Measurements from ENCODE around the gene AKAP13. TPM values are rescaled to one million over a fixed set of nuclear protein-coding genes. Genes with fewer than 3 reads are reported as not detected.

AKAP13 gene
- total and polyA plus RNA-seq, 2 of the 13 experiments (the other 11 are each of a cell fraction or from before 2014, with no cell fraction given) = 6.7 to 27.1 TPM

DNA sequence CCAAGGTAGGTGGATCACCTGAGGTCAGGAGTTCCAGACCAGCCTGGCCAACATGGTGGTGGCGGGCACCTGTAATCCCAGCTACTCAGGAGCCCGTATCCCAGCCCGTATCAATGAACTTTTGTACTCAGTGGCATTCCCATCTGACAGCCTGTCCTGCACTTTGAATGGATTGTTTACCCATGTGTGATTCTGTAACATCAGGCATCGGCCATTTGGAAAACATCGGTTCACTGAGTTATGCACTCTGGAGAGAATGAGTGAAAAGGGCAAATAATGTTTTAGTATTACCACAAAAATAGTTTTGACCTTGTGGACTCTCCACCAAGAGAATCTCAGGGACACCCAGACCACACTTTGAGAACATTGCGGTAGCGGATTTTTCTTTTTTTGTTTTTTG is 400.7 kb downstream of the AKAP13 start (continued):
- TF ChIP-seq, protein P1, sequence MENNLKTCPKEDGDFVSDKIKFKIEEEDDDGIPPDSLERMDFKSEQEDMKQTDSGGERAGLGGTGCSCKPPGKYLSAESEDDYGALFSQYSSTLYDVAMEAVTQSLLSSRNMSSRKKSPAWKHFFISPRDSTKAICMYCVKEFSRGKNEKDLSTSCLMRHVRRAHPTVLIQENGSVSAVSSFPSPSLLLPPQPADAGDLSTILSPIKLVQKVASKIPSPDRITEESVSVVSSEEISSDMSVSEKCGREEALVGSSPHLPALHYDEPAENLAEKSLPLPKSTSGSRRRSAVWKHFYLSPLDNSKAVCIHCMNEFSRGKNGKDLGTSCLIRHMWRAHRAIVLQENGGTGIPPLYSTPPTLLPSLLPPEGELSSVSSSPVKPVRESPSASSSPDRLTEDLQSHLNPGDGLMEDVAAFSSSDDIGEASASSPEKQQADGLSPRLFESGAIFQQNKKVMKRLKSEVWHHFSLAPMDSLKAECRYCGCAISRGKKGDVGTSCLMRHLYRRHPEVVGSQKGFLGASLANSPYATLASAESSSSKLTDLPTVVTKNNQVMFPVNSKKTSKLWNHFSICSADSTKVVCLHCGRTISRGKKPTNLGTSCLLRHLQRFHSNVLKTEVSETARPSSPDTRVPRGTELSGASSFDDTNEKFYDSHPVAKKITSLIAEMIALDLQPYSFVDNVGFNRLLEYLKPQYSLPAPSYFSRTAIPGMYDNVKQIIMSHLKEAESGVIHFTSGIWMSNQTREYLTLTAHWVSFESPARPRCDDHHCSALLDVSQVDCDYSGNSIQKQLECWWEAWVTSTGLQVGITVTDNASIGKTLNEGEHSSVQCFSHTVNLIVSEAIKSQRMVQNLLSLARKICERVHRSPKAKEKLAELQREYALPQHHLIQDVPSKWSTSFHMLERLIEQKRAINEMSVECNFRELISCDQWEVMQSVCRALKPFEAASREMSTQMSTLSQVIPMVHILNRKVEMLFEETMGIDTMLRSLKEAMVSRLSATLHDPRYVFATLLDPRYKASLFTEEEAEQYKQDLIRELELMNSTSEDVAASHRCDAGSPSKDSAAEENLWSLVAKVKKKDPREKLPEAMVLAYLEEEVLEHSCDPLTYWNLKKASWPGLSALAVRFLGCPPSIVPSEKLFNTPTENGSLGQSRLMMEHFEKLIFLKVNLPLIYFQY (CRISPR knock-in tag; IDR thresholded peaks at IDR 0.05; ENCODE audit: borderline replicate concordance) = no peak
- TF ChIP-seq, protein P2, sequence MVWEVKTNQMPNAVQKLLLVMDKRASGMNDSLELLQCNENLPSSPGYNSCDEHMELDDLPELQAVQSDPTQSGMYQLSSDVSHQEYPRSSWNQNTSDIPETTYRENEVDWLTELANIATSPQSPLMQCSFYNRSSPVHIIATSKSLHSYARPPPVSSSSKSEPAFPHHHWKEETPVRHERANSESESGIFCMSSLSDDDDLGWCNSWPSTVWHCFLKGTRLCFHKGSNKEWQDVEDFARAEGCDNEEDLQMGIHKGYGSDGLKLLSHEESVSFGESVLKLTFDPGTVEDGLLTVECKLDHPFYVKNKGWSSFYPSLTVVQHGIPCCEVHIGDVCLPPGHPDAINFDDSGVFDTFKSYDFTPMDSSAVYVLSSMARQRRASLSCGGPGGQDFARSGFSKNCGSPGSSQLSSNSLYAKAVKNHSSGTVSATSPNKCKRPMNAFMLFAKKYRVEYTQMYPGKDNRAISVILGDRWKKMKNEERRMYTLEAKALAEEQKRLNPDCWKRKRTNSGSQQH (CRISPR knock-in tag; IDR thresholded peaks at IDR 0.05; ENCODE audit: low read depth) = 0 out of 2 replicates have a peak, but pooled peaks have one; percentile 77
- TF ChIP-seq HDAC1 (CRISPR knock-in tag; IDR thresholded peaks at IDR 0.05) (peak; percentile 70), HMG20A (CRISPR knock-in tag; IDR thresholded peaks at IDR 0.05; ENCODE audit: borderline replicate concordance) (peak; percentile 67; the same call in 1 of the 2 replicates), EP300 (IDR thresholded peaks at IDR 0.05; ENCODE audit: low read depth in 2 of 2, low read length in 2 of 2) (peak in 1 of 2 experiments; percentile 69; a peak in 2 of 4 replicates), EP300 (CRISPR knock-in tag; IDR thresholded peaks at IDR 0.05; ENCODE audit: borderline replicate concordance) (peak; percentile 34; the same call in 1 of the 2 replicates), TEAD2 (CRISPR knock-in tag; IDR thresholded peaks at IDR 0.05) (no peak), GATAD1 (CRISPR knock-in tag; IDR thresholded peaks at IDR 0.05) (peak; percentile 29; the same call in 1 of the 2 replicates), ZMAT3 (CRISPR knock-in tag; conservative IDR thresholded peaks at IDR 0.05) (no peak), PAX8 (CRISPR knock-in tag; IDR thresholded peaks at IDR 0.05; ENCODE audit: borderline replicate concordance) (no peak), FOXP1 (IDR thresholded peaks at IDR 0.05) (peak; percentile 84), FOXP1 (CRISPR knock-in tag; IDR thresholded peaks at IDR 0.05) (peak; percentile 92), TSC22D2 (CRISPR knock-in tag; IDR thresholded peaks at IDR 0.05; ENCODE audit: borderline replicate concordance) (no peak), NCOR1 (IDR thresholded peaks at IDR 0.05; ENCODE audit: borderline replicate concordance, low read length) (peak; percentile 62; the same call in 1 of the 2 replicates), KLF9 (CRISPR knock-in tag; IDR thresholded peaks at IDR 0.05; ENCODE audit: low read depth) (no peak)
- TF ChIP-seq, protein P3, sequence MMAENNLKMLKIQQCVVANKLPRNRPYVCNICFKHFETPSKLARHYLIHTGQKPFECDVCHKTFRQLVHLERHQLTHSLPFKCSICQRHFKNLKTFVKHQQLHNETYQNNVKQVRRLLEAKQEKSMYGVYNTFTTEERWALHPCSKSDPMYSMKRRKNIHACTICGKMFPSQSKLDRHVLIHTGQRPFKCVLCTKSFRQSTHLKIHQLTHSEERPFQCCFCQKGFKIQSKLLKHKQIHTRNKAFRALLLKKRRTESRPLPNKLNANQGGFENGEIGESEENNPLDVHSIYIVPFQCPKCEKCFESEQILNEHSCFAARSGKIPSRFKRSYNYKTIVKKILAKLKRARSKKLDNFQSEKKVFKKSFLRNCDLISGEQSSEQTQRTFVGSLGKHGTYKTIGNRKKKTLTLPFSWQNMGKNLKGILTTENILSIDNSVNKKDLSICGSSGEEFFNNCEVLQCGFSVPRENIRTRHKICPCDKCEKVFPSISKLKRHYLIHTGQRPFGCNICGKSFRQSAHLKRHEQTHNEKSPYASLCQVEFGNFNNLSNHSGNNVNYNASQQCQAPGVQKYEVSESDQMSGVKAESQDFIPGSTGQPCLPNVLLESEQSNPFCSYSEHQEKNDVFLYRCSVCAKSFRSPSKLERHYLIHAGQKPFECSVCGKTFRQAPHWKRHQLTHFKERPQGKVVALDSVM (CRISPR knock-in tag; IDR thresholded peaks at IDR 0.05) = no peak
- TF ChIP-seq, protein P4, sequence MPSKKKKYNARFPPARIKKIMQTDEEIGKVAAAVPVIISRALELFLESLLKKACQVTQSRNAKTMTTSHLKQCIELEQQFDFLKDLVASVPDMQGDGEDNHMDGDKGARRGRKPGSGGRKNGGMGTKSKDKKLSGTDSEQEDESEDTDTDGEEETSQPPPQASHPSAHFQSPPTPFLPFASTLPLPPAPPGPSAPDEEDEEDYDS (CRISPR knock-in tag; IDR thresholded peaks at IDR 0.05) = no peak
- TF ChIP-seq, protein P5, sequence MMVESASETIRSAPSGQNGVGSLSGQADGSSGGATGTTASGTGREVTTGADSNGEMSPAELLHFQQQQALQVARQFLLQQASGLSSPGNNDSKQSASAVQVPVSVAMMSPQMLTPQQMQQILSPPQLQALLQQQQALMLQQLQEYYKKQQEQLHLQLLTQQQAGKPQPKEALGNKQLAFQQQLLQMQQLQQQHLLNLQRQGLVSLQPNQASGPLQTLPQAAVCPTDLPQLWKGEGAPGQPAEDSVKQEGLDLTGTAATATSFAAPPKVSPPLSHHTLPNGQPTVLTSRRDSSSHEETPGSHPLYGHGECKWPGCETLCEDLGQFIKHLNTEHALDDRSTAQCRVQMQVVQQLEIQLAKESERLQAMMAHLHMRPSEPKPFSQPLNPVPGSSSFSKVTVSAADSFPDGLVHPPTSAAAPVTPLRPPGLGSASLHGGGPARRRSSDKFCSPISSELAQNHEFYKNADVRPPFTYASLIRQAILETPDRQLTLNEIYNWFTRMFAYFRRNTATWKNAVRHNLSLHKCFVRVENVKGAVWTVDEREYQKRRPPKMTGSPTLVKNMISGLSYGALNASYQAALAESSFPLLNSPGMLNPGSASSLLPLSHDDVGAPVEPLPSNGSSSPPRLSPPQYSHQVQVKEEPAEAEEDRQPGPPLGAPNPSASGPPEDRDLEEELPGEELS (CRISPR knock-in tag; IDR thresholded peaks at IDR 0.05) = peak; percentile 93
- TF ChIP-seq, protein P6, sequence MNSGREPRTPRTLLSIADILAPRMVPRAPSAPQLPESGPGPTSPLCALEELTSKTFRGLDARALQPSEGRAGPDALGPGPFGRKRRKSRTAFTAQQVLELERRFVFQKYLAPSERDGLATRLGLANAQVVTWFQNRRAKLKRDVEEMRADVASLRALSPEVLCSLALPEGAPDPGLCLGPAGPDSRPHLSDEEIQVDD (CRISPR knock-in tag; IDR thresholded peaks at IDR 0.05; ENCODE audit: borderline replicate concordance) = no peak
